Right forelimb (tissue), 1 donor: ENCODE data around the gene FOXO3.

Experiments
- DNase-seq: peaks from one replicate; pipeline ENCODE4 v3.0.0-alpha.2; 2018

The FOXO3 gene

DNA sequence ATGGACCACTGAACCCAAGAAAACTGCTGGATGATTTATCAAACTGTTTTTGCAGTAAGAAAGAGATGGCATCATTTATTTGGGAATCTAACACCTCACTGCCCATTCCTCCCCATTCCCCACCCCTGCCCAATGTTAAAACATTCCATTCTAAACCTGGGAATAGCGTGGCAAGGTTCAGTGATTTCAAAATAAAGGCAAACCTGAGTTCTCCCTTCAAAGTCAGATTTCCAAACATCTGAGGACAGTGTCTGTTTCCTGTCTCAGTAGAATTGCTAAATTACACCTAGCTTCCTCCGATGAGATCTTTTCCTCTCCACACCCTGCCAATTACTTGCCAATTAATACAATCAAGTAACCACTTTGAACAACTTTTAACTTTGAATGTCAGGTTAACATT, 160.1 kb downstream of the FOXO3 start:
- no peak for DNase-seq

DNA sequence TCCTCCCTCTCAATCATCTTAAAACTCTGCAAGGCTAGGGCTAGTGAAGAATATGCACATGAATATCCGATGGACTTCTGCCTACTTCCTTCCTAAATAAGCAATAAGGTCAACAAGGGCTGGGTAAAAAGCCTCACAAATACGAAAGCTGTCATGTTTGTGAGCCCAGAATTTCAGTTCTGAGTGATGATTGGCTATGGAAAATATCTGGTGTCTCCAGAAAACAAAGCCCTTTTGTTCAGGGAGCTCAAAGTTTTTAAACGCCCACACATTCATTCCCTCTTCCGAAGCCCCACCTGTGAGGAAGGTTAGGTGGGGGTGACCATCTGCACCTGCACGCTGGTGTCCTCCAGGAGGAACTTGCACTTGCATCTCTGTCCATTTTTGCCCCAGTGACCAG, 160.6 kb downstream of the FOXO3 start:
- peak; percentile 32 for DNase-seq

DNA sequence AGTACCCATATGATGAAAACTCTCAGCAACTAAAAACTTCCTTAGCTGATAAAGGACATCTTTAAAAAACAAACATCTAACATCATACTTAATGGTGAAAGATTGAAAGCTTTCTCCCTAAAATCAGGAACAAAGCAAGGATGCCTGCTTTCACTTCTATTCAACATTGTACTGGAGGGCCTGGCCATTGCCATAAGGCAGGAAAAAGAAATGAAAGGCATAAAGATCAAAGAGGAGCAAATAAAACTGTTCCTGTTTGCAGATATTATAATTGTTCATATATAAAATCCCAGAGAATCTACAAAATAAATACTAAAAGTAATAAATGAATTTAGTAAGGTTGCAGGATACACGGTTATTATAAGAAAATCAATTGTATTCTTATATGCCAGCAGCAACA, 162.9 kb downstream of the FOXO3 start:
- DNase-seq = no peak

DNA sequence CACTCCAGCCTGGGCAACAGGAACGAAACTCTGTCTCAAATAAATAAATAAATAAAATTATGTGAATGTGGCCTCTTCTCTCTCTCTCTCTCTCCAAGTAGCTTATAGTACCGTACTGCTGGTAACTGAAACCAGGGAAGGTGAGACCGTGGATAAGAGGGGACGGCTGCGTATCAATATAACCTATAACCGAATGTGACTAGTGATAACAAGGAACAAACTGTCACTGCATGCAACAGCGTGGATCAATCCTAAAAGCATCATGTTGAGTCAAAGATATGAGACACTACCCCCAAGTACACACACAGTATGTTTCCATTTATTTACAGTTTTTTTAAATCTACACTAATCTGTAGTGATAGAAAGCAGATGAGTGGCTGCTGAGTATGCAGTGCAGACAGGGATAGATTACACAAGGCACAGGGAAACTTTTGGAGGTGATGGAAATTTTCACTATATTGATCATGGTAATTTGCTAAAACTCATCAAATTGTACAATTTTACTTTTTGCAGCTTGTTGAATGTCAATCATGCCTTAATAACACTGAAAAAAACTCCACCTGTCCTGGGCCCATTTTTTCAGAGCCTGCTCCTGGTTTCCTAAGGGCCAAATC, 166.1 kb downstream of the FOXO3 start:
- DNase-seq = no peak

DNA sequence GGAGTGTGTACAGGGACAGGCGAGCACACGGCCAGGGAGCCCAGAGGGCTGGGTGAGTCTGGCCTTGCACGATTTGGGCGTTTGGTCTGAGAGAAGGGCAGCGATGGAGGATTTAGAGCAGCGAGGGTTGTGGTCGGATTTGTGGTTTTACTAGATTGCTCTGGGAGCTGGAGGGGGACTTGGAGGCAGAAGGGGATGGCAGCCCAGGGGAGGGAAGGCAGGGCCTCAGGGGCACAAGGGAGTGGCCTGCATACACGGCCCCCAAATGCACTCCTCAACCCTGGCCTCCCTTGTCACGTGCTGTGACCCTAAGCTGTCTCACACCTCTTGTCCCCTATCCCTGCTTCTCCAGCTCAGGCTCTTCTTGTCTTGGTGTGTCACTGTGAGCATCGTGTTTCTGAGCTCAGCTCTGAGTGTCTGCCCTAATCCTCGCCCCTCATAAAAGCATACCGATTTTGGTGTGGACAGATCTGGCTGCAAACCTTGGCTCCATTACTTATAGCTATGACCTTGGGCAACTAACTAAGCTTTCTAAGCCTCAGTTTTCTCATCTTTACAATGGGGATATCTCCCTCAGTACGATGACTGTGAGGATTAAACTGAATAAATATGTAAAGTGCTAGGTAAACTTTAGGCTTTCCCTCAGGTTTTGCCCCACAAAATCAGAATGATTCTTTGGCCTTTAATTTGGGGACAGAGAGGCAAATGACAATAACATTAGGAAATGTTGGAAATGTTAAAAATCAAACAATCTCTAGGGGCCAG, 167.4 kb downstream of the FOXO3 start:
- DNase-seq = peak; percentile 32

DNA sequence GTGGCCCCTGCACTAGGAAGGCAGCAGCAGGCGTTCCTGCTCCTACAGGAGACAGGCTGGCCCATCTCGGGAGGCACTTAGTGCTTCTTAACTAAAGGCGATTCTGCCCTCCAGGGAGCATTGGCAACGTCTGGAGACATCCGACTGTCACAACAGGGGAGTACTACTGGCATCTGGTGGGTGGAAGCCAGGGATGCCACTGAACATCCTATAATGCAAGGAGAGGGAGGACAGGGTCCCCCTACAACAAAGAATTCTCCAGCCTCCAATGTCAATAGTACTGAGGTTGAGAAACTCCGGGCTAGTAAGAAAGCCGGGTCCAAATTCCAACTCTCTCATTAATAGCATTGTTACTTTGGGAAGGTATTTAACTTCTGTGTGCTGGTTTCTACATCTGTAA, 168.1 kb downstream of the FOXO3 start:
- DNase-seq = peak; percentile 39

DNA sequence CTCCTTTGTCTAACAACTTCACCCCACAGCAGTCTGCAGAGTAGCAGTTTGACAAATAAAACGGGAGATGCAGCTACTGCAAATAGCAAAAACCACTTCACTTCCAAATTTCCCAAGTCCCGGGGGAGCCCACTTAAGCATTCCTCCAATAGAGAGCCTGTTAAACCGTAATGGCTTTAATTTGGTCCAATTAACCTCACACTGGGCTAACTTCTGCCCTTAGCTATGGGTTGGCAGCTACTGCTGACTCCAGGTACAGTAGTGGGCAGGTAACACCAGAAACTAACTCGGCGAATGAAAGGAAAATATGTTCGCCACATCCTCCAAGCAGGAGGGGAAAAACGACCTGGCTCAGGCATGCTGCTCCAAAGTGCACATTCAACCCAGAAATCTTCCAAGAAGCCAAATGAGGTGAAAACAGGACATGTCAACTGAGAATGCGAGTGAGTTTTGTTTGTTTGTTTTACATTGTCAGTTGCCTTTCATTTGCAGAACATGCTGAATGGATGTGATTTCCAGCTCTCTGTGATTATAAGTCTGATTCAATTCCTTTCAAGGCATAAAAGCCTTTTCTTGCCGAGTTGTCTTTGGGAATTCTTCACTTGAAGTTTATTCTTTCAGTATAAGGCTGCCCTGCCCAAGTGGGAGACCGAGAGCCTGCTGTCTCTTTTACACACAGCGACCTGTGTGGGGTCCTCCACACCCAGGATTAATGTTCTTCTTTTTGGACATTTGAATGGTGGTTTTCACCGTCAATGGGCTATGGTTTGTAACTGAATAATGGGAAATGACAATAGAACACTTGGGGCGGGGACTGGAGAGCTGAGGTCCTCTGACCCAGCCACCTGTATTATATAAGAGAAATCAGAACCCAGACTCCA, 170.2 kb downstream of the FOXO3 start:
- DNase-seq = peak; percentile 41

DNA sequence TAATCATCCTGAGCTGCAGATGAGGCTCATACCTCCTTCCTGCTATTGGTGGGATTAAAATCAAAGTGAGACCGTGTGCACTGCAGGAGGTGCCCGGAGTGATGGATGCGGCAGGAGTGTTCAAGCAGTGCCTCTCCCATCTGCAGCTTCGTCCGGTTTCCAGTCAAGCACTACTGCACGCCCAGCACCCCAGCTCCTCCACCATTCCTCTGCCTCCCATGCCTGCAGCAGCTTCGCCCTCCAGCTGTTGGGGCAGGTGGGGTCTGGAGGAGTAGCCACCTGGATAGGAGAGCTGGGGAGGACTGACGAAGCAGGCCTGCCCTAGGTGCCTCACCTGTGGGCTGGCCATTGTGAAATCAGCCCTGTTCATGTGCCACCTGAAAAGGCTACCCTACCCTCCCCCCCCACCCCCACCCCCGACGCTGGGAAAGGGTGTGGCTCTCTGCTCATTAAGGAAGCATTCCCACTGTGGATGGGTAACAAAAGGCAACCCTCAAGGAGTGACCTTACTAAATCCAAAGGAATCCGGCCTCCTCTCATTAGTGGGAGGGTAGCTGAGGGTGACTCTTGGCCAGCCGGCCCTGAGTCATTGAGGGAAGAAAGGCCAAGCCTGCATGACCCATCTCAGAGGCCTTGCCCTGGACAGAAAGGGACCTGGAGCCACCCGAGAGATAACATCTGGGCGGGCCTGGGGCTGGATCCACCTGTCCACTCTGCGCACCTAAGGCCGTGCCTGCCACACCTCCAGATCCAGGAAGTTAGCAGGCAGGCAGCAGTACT, 171.6 kb downstream of the FOXO3 start:
- DNase-seq = no peak

DNA sequence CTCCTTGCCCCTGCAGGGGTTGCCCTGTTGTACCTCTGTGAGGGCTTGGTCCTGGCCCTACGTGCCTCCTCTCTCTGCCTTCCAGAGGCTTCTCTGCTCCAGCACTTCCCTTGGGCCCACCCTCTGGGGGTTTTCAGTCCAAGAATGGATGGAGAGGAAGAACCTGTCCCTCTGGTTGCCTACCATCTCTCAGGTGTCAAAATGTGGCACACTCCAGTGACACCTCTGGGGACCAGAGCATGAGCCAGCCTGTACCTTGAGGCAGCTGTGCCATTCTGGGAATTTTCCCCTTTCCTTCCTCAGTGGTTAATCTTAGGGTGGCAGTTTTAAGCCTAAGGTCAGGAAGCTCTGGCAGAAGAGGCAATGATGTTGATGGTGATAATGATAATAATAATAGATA, 172.3 kb downstream of the FOXO3 start:
- no peak for DNase-seq

DNA sequence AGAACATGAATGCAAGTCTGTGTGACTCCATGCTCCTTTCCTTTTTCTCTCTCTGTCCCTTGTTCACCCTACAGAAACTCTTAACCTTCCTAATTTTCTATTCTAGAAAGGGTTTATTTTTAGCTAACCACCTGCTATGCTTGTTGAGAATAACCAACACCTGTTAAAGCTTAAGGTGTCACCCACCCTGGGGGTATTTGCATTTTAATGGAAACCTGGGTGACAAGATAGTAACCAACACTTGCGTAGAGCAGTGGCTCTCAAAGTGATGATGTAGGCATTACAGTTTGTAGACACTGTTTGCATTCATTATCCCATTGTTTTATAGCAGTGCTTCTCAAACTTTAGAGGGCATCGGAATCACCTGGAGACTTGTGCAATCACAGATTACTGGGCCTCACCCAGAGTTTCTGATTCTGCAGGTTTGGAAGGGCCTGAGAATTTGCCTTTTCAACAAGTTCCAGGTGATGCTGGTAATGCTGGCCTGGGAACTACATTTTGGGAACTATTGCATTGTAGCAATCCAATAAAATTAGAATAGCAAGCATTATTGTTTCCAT, 173.1 kb downstream of the FOXO3 start:
- no peak for DNase-seq
